Uterus (tissue), 2 donors: Measurements from ENCODE around the gene RAN.

ENCODE experiments used
- CTCF ChIP-seq, 4 experiments: fragments of 200-600 bp in 2 of 4; fragments of 450-650 bp in 2 of 4; sonication (generic) in 2 of 4; IDR thresholded peaks; one replicate each; pipeline ENCODE4 v1.5.1; 2016 to 2019; ENCODE audit warnings: antibody characterized with exemption in 4 of 4, mild to moderate bottlenecking in 2 of 4, moderate library complexity in 1 of 4
- POLR2A ChIP-seq, 2 donors: fragments of 450-650 bp; IDR thresholded peaks; one replicate each; pipeline ENCODE4 v1.6.1; 2016; ENCODE audit warnings: antibody characterized with exemption in 2 of 2, mild to moderate bottlenecking in 1 of 2, moderate library complexity in 1 of 2

GRCh38 chr12:130838284-130838950, 33.4 kb upstream of the RAN start:
- no peak for TF ChIP-seq POLR2A (IDR thresholded peaks at IDR 0.05)
- TF ChIP-seq CTCF (IDR thresholded peaks at IDR 0.05), result no peak
